Measurements from ENCODE around the gene PDK2. TPM values are rescaled to one million over a fixed set of nuclear protein-coding genes. Genes with fewer than 3 reads are reported as not detected.
"Not testable (repeated sequence)": the region's sequence is repeated elsewhere in the genome, so short reads cannot be mapped to it uniquely, and the experiment has no call there.

PDK2 gene
- polyA plus RNA-seq, 3 donors: 24.3 to 46.5 (median 29.3) TPM

DNA sequence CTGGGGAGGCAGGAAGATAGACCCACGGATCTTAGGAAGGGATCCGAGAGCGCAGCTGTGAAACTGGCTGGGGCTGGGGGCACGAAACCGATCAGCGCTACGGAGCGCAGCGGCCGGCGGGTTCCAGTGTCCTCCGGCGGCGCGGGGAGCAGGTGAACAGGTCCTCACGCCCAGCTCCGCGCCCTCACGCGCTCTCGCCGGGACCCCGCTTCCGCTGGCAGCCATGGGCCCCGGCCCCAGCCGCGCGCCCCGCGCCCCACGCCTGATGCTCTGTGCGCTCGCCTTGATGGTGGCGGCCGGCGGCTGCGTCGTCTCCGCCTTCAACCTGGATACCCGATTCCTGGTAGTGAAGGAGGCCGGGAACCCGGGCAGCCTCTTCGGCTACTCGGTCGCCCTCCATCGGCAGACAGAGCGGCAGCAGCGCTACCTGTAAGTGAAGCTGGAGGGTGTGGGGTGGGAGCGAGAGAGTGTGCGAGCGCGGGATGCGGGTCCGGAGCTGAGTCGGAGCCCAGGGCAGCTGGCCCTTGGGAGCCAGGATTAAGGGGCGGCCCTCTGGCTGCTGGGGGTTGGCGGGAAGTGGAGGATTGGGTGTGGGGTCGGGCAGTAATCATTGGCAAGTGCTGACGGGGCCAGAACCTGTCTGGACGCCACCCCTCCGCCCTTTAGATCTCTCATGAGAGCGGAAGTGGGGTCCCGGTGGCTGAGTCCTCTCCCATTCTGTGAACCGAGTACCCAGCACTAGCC lies 38.8 kb upstream of the PDK2 start:
- WGBS, 3 donors: 0 to 2% (median 1%) methylated on average over 52 to 64 of the region's 64 CpGs
- no peak overlapping the region for H3K27ac ChIP-seq (ENCODE audit: low read depth, low read length)

DNA sequence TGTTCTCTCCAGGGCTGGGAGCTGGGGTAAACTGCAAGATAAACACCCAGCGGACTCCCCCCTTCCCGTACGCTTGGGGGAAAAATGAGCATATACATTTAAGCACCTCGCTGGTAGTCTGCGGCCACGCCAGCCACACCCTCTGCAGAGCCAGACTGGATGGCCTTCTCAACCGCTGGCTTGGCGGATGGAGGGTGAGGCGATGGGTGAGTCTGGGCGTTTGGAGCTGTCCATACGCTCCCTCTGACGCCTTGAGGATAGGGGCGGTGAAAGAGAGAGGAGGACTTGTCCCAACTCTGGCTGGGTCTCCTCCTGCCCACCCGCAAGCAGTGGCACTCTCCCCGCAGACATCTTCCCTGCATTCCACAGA lies 38.2 kb upstream of the PDK2 start:
- 25 to 43% (median 37%) methylated on average over 15 of the region's 15 CpGs for WGBS, 3 donors
- no peak overlapping the region for H3K27ac ChIP-seq (ENCODE audit: low read depth, low read length)

DNA sequence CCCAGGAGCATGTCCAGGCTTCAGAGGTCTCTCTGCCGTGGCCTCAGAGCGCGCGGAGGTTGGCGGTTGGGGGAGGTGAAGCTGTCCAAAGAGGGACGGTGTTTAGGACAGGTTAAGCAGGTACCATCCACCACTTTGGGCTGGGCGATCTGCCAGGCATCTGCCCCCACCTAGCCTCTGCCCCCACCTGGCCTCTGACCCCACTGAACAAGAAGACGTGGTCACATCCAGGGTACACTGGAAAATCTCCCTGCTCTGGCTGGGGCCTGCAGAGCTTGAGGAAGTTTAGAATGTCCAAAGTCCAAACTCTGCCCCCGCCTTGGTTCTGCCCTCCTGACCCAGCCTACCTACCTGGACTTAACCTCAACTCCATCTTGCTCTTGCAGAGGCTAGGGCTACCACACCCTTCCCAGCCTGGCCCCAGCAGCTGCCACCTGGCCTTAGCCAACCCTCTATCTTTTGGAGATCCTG lies 37.6 kb upstream of the PDK2 start:
- 52 to 85% (median 84%) methylated on average over 9 of the region's 9 CpGs for WGBS, 3 donors

DNA sequence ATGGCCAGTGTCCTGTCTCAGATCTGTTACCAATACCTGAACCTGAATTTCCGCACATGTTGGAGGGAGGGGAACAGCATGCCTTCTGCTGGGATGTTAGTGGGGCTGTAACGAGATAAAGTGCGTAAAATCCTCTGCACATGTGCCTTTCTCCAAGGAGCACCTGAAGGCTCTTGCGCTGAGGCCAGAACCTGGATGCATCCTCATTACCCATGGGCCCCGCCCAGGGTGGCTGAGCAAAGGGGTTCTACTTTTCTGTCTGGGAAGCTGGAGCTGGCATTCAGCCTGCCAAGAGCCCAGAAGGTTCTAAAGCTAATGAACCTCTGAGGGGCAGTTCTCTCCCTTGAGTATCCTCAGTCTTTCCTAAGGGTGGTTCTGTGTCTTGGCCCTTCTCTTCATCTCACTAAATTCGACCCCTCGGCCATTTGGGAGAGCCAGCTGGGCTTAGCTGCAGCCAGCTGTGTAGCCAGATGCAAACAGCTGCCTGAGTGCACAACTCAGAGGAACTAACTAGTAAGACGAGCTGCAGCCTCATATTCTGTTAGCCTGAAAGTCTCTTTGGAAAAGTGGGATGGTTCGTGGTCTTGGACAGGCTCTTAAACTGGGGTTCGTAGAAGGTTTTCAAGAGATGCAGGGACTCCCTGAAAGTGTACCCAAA lies 36.7 kb upstream of the PDK2 start:
- WGBS, 3 donors: 81 to 86% (median 84%) methylated on average over 10 of the region's 10 CpGs
- no peak overlapping the region for H3K27ac ChIP-seq (ENCODE audit: low read depth, low read length)

More for the DNA sequence above, 37.6 kb upstream of the PDK2 start:
- no peak overlapping the region for H3K27ac ChIP-seq (ENCODE audit: low read depth, low read length)

DNA sequence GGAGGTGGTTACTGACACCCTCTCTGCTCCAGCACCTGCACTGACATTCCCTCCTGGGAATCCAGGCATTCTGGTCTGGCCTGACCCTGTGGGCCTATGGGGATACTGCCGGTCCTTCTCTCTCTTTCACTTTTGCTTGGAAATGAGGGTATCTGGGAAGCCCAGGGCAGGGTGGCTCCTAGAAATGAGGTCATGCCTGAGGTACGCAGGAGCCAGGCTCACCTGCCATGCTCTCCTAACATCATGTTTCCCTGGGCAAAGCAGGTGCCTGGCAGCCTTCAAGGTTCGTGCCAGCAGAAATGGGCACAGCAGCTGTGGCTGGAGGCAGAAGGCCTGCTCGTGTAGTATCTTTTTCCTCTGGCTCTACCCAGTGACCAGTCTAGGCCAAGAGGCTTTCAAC lies 35.9 kb upstream of the PDK2 start:
- H3K27ac ChIP-seq (ENCODE audit: low read depth, low read length): no peak overlapping the region
- 26 to 75% (median 65%) methylated on average over 4 of the region's 4 CpGs for WGBS, 3 donors

DNA sequence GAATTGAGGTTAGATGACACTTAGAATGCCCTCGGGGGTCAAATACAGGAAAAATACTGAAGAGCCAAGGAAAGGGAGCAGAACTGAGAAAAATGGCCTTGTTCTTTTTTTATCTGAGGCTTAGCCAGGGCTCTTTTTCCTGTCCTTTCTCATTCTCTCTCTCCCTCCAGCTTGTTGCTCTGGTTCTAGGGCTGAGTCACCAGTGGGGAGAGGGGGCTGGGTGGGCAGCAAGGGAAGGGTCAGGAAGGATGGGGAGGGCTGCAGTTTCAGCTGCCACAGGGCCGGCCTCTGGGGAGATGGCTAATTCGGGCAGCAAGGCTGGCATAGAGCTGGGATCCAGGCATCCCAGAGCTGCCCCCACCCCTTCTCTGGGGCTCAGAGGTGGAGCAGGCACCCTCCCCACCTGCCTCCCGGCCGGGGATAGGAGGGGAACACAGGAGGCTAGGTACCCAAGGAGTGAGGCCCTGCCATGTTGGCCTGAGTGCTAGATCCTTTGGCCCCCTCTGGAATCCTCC lies 35.3 kb upstream of the PDK2 start:
- no peak overlapping the region for H3K27ac ChIP-seq (ENCODE audit: low read depth, low read length)
- 46 to 70% (median 52%) methylated on average over 5 of the region's 5 CpGs for WGBS, 3 donors

DNA sequence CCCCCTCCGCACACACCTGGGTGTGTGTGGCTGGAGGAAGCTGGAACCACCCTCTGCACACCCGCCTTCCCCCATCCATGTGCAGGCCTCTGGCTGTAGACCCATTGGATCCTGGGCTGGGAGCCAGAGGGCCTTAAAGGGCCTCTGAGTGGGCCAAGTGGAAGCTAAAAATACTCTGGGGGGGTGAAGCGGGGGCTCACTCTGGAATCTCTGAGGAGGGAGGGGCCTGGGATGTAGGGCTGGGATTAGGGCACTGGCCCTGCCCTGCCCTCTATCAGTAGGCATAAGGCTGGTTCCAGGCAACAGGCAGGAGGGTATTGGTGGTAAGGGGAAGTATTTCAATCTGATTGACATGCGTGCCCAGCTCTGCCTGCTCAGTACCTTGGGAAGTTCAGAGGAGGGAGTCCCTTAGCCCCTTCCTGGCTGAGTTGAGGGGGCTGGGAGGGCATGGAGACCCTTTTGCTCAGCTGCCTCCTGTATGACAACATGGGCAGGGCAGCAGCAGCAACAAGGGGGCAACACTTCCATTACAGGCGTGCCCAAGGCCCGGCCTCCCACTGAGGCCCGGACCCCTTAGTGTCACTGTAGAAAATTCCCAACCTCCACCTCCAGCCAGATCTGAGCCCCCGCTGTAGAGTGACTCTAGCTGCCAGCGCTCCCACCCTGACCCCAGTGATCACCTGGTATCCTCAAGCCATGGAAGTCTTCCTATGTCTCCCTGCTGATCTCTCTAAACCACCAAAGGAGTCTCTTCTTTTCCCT lies 34.0 kb upstream of the PDK2 start:
- H3K27ac ChIP-seq (ENCODE audit: low read depth, low read length): no peak overlapping the region
- WGBS, 3 donors: 81 to 84% (median 83%) methylated on average over 9 of the region's 9 CpGs

DNA sequence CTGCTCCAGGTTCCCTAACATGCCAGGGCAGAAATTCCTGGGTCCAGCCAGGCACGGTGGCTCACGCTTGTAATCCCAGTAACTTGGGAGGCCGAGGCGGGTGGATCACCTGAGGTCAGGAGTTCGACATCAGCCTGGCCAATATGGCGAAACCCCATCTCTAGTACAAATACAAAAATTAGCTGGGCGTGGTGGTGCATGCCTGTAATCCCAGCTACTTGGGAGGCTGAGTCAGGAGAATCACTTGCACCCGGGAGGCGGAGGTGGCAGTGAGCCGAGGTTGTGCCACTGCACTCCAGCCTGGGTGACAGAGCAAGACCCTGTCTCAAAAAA lies 33.5 kb upstream of the PDK2 start:
- 93 to 94% (median 93%) methylated on average over 10 of the region's 10 CpGs for WGBS, 3 donors
- not testable (repeated sequence) for H3K27ac ChIP-seq (ENCODE audit: low read depth, low read length)

DNA sequence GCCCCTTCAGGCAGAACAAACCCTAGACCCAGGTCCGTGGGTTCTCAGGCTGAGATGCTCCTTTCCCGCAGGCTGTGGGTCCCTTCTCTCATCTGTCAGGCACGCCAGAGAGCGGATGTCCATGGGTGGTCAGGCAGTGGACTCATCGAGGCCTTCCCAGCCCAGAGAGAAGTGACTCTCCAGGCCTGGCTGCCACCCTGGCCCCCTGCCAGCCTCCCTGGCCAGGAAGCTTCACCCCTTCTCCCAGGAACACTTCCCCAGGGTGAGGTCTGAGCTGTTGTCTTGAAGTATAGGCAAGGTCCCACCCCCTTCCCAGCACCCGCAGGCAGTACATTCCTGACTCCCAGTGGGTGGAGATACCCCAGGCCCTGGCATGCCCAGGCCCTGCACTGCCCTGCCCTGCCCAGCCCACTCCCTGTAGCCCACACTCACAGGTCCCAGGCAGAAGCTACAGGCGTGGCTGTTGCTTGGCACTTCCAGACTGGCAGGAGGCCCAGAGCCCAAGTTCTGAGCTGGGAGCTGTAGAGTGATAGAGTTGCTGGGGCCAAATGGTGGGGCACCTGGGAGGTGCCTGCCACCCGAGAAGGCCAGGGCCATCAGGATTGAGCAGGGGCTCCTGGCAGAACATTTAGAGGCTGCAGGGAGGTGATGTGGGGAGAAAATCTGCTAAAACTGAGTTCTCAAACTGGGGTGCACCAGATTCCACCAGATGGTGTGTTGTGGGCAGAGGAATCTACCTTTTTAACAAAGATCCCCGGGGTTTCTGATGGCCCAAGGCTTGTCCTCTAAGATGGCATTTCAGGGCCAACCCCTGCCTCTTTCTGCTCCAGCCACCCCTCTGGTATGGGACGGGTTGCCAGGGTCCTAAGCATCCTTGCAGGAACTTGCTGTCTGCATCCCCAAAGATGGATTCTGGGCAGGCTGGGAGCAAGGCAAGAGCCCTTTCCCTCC lies 32.6 kb upstream of the PDK2 start:
- H3K27ac ChIP-seq (ENCODE audit: low read depth, low read length): no peak overlapping the region
- WGBS, 3 donors: 66 to 75% (median 74%) methylated on average over 10 of the region's 10 CpGs

DNA sequence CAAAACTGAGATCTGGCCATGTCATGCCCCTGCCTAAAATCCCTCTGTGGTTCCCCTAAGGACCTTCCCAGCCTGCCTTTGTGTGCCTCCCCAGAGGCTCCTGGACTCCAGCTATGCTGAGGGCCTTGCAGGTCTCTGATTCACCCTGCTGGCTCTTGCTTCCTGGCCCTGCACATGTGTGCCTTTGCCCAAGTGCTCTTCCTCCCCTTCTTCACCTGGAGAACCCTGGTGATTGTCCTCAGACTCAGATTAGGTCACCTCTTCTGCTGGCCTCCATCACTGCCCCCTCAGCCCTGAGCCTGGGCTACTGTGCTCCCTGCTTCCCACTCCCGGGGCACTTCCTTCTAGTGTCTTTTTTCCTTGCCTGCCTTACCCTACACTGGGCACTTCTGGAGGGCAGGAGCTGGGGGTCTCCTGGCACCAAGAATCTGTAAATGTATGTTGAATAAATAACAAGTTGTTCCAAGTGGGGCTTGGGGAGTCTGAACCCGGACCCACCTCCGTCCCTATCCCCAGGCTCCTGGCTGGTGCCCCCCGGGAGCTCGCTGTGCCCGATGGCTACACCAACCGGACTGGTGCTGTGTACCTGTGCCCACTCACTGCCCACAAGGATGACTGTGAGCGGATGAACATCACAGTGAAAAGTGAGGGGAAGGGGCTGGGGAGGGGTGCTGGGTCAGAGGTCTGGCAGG lies 31.4 kb upstream of the PDK2 start:
- 91 to 97% (median 94%) methylated on average over 8 of the region's 8 CpGs for WGBS, 3 donors
- peak overlapping the region; percentile 32 for H3K27ac ChIP-seq (ENCODE audit: low read depth, low read length)

DNA sequence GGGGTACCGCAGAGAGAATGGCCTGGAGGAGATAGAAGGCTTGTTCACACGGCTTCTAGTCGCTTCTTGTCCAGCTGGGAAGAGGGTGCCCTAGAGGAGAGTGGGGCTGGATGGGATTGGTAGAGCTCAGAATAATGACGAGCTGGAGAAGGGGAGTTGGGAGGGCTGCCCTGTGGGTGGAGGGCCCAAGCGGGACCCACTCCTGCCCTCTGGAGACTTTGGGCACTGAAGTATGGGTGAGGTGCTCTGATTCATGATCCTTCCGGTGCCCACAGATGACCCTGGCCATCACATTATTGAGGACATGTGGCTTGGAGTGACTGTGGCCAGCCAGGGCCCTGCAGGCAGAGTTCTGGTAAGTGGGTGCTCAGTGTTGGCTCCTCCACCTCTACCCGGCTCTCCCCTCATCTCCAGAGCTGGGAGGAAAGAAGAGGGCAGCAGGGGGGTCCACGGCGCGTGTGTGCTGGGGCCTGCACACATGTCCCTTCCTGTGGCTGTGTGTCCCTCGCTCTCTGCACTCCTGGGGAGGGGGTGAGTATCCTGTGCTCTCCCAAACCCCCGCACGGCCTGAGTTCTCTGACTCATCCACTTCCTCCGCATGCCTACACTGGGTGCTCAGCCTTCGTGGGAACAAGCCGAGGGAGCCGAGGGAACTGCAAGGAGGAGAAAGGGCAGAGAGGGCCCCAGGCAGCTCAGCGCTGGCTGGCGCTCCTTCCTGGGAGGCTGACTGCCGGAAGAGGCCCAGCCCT lies 30.7 kb upstream of the PDK2 start:
- 51 to 82% (median 59%) methylated on average over 20 of the region's 20 CpGs for WGBS, 3 donors
- peak overlapping the region; percentile 32 for H3K27ac ChIP-seq (ENCODE audit: low read depth, low read length)

DNA sequence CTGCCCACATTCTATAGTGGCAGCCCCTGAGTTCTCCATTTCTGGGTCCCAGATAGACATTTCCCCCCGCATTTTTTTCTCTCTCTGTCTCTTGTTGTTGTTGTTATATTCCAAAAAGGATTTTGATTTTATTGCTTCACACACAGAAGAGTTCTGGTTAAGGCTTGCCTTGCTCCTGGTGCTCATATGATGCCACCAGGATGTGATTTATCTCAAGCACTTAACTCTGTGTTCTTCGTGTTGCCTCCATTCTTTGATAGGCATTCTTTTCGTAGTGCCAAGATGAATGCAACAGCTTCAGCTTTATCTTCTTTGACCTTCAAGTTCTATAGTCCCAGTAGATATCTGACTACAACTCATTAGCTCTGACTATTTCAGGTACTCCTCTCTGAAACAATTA lies 30.1 kb upstream of the PDK2 start:
- no peak overlapping the region for H3K27ac ChIP-seq (ENCODE audit: low read depth, low read length)
- 59 to 77% (median 60%) methylated on average over 3 of the region's 3 CpGs for WGBS, 3 donors

DNA sequence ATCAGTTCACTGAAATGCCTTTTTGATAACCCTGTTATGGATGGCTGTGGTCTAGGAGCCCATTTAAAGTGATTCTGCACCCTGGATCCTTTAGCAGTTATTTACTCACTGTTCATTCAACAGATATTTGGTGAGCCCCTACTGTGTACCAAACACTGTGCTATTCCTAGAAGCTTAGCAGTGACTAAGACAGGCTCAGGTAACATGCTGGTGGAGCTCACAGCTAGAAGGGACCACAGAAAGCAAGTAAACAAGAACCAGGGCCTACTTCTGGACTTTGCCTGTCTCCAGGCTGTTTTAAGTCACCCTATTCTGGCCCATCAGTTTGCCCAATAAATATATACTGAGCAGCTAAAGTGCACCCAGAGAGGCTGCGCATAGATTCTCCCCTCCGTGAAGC lies 28.2 kb upstream of the PDK2 start:
- H3K27ac ChIP-seq (ENCODE audit: low read depth, low read length): no peak overlapping the region
- WGBS, 3 donors: 94 to 98% (median 97%) methylated on average over 2 of the region's 2 CpGs

DNA sequence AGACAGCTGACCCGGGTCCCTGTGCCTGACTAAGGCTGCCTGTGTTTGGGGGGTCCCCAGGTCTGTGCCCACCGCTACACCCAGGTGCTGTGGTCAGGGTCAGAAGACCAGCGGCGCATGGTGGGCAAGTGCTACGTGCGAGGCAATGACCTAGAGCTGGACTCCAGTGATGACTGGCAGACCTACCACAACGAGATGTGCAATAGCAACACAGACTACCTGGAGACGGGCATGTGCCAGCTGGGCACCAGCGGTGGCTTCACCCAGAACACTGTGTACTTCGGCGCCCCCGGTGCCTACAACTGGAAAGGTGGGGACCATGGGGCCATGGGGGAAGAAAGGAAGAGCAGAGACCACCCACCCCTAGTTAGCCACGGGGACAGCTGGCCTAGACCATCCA lies 27.2 kb upstream of the PDK2 start:
- no peak overlapping the region for H3K27ac ChIP-seq (ENCODE audit: low read depth, low read length)
- 94 to 95% (median 95%) methylated on average over 13 of the region's 13 CpGs for WGBS, 3 donors

DNA sequence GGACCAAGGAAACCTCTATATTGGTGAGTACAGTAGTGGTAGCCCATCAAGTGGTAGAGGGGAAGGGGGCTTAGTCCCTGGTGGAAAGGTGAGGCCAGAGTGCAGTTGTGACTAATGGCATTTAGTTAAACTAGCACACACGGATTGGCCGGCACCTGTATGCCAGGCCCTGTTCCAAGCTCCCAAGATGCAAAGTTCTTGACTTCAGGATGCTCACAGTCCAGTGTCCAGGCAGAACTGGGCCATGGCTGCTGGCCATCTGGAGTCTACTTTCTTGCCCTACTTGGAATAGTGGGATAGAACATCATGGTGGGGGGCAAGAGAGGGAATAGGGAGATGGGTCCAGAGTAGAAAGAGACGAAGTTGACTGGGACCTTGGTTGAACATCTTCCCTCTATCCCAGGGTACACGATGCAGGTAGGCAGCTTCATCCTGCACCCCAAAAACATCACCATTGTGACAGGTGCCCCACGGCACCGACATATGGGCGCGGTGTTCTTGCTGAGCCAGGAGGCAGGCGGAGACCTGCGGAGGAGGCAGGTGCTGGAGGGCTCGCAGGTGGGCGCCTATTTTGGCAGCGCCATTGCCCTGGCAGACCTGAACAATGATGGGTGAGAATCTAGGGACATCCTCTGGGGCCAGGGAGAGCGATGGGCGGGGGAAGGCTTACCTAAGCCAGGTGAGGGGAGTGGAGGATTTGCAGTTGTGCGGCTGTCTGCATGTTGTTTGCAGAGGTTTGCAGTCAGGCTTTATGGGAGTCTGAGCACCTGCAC lies 24.1 kb upstream of the PDK2 start:
- 91 to 98% (median 98%) methylated on average over 16 of the region's 16 CpGs for WGBS, 3 donors
- no peak overlapping the region for H3K27ac ChIP-seq (ENCODE audit: low read depth, low read length)

DNA sequence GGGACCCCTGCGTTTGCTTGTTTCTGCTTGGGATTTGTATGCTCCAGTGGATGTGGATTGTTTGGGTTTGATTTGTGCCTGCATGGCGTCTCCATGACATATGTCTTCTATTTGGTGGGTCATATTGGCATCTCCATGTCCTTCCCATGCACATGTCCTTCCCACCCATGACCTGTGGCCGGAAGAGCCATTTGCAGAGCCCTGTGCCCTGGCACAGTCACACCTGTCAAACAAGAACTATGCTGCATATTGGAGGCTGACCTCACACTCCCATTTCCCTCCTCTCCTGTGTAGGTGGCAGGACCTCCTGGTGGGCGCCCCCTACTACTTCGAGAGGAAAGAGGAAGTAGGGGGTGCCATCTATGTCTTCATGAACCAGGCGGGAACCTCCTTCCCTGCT lies 23.5 kb upstream of the PDK2 start:
- H3K27ac ChIP-seq (ENCODE audit: low read depth, low read length): no peak overlapping the region
- WGBS, 3 donors: 77 to 94% (median 85%) methylated on average over 6 of the region's 6 CpGs

All from adipose tissue (tissue), 3 donors.